GM18526 (cell line): ENCODE results near the gene RCL1.

Source experiments
- POLR2A ChIP-seq: IDR thresholded peaks from 3 replicates; pipeline ENCODE4 v1.6.1; 2011; ENCODE audit not compliant: insufficient read length; ENCODE audit errors: extremely low read depth

RCL1 gene, protein sequence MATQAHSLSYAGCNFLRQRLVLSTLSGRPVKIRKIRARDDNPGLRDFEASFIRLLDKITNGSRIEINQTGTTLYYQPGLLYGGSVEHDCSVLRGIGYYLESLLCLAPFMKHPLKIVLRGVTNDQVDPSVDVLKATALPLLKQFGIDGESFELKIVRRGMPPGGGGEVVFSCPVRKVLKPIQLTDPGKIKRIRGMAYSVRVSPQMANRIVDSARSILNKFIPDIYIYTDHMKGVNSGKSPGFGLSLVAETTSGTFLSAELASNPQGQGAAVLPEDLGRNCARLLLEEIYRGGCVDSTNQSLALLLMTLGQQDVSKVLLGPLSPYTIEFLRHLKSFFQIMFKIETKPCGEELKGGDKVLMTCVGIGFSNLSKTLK

DNA sequence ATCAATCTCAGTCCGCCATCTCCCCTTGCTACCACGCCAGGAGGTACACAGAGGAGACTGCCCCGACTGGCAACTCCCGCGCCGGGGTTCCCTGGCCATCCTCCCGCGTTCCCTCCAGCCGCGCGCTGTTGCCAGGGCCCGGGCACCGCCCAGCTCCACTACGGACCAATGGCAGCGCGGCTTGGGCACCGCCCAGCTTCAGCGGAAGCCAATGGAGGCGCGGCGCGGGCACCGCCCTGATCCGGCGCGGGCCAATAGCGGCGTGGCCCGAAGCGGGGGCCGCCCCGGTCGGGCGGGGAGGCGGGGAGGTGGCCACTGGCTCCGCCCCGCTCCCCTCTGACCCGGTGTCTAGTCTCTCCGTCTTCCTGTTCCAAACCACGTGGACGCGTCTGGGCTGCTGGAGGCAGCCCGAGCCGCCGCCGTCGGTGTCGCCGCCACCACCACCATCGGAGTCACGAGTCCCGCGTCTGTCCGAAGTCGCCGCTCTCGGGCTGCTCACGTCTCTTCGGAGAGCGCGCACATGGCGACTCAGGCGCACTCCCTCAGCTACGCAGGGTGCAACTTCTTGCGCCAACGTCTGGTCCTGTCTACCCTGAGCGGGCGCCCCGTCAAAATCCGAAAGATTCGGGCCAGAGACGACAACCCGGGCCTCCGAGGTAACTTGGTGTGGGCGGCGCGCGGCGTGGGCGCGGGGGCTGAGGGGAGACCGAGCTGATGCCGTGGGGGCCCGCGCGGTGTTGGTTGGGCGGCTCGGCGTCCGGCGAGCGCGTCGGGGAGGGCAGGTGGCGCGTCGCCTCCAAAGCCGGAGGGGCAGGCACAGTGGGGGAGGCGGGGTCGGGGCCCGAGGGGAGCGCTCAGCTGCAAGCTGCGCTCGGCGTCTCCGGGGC, at the start of gene RCL1:
TSS of gene RCL1 (plus strand) at position 373 of the 887 bp plus-strand sequence. CDS start at position 521, 148 bp downstream.
- peak; percentile 68 for TF ChIP-seq POLR2A

DNA sequence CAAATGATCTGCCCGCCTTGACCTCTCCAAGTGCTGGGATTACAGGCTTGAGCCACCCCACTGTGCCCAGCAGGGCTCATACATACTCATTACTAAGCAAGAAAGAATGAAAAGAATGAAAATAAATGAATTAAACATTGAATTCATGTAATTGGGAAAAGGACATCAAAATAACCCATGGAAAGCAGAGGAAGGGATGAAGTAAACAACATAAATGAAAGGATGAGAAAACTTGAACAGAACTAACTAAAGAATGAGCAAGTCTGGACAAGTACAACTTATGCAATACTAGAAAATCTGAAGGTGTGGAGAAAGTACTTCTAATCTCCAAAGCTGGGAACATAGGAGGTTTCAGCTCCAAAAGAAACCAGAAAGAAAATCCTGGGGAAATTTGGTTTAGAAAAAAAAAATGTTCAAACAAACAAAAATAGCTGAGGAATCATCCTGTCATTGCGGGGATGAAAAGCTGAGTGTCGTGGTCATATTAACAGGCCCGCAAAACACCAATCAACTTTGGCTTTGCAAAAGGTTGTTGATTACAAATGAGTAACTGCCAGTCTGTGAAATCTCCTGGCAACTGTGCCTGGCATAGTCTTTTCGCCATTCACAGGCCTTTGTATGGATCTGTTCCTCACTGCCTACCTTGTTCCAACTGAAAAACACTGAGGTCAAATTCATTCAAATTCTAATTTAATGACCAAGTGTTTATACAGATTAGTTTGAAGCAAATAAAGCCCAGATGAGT, 49.4 kb upstream of the RCL1 start:
- no peak for TF ChIP-seq POLR2A

DNA sequence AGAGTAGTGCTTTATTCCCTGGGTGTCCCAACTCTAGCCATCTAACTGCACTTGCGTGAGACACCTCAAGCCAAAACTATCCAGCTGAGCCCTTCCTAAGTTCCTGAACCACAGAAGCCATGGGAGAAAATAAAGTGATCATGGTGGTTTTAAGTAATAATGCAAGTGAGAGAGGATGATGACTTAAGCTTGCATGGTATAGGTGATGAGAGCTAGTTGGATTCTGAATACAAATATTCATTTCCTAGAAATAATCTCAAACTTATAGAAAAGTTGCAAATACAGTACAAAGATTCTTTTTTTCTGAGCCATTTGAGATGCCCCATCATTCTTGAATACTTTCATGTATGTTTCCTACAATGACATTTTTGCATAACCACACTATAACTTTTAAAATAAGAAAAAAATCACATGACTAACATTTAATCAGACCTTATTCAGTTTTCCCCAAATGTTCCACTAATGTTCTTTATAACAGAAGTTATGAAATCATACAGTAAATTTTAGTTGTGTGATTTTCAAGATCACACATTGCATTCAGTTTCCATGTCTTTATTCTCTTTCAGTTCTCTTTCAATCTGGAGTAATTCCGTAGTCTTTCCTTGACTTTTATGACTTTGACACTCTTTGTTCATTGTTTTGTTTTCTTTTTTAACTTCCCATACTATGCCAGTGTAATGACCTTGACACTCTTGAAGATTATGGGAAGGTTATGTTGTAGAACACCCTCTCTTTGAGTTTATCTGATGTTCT, 46.3 kb upstream of the RCL1 start:
- TF ChIP-seq POLR2A, result no peak

DNA sequence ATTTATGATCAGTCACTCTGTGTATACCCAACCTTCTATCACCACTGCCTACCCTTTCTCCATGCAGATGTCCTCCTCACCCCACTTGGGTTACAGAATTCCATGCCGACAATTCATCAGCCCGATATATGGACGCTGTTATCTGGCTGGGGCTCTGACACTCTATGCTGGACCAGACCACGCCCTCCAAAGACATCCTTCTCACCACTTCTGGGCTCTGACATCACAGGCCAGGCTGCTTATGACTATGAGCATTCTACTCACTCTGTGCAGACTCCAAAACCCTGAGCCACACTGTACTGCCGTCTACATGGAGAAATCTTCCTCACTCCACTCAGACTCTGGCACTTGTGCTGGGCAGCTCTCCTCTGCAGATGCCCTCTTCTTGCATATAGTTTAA, 44.1 kb upstream of the RCL1 start:
- TF ChIP-seq POLR2A, result no peak

DNA sequence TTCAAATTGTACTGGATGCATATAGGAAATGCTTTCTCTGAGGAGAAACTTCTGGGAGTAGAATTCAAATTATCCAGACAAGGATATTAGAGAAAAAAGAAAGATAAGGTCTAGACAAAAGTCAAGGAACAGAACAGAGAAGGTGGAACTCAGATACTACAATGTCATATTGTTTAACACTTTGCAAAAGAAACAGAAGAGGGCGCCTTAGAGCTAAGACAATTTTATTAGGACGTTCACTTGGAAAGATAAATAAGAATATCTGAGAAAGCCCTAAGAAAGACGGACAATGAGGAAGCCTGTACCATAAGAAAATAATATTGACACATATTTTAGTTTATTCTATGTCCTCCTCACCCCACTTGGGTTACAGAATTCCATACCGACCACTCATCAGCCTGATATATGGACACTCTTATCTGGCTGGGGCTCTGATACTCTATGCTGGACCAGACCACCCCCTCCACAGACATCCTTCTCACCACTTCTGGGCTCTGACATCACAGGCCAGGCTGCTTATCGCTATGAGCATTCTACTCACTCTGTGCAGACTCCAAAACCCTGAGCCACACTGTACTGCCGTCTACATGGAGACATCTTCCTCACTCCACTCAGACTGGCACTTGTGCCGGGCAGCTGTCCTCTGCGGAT, 42.6 kb upstream of the RCL1 start:
- no peak for TF ChIP-seq POLR2A

DNA sequence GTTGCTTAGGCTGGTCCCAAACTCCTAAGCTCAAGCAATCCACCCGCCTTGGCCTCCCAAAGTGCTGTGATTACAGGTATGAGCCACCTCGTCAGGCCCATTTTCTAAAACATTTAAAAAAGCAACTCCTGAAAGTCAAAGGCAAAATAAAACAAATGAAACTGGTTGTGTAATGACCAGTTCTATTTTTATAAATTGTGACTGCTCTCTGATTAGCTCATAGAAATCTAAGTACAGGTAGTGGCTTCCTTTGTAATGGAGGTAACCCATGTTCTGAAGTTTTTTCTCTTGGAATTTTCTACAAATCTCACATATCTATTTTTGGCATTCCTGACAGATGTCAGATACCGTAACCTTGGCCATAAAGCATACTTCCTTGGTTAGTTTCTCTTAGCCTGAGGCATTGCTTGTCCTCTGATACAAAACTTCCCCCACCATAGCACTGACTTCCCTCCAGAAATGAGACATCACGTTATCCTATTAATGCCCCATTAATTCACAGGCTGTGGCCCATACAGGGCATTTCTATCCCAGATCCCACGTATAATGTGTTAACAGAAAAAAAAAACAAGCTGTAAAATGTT, 37.6 kb upstream of the RCL1 start:
- TF ChIP-seq POLR2A, result no peak

DNA sequence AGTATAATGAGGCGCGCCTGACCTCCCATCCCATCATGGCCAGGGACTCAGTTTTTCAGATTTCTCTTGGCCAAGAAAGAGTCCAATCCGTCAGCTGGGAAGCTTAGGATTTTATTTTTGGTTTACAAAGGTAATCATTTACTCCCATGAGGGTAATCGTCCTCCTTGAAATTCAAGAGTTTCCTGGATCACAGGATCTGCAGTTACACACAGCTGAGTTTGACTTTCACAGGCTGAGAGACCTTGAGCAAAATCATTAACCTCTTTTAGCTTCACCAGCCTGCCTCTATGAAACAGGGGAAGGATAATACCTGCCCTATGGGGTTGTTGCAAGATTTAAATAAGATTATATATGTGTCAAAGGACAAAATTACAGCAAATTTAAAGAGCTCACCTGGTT, 36.3 kb upstream of the RCL1 start:
- TF ChIP-seq POLR2A, result no peak

DNA sequence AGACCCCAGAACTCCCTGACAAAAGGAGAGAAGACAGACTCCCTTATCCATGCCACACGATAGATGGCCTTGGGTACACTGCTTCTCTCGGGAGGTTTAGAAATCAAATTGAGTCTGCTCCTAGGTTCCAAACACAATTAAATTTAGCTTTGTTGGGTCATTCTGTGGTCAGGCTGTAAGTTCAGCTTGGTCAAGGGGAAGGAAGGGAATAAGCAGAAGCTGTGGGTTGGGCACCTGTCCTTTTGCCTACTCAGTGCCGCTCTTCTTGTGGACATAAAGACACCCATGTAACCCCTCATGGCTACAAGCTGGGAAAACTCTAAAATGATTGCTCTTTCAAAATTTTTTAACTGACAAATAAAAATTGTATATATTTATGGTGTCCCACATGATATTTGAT, 32.6 kb upstream of the RCL1 start:
- TF ChIP-seq POLR2A, result no peak

DNA sequence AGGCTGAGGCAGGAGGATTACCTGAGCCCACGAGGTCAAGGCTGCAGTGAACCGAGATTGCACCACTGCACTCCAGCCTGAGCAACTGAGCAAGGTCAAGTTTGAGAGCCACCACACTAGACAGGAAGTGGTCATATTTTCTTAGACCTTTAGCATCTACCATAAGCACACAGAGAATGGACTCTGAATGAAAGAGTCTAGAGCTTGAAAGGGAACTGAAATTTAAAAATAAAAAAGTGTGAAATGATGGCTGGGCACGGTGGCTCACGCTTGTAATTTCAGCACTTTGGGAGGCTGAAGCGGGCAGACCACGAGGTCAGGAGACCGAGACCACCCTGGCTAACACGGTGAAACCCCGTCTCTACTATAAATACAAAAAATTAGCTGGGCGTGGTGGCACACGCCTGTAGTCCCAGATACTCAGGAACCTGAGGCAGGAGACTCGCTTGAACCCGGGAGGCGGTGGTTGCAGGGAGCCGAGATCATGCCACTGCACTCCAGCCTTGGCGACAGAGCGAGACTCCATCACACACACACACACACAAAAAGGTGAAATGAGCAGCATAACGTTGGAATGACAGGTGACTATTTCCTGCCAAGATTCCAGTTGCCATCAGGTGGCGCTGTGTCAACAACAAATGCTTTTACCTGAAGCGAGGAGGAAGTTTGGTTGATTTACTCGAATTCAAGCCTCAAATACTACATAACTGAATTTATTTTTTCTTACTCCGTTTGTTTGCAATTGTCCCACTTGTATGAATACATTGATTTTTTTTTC, 30.4 kb upstream of the RCL1 start:
- no peak for TF ChIP-seq POLR2A

DNA sequence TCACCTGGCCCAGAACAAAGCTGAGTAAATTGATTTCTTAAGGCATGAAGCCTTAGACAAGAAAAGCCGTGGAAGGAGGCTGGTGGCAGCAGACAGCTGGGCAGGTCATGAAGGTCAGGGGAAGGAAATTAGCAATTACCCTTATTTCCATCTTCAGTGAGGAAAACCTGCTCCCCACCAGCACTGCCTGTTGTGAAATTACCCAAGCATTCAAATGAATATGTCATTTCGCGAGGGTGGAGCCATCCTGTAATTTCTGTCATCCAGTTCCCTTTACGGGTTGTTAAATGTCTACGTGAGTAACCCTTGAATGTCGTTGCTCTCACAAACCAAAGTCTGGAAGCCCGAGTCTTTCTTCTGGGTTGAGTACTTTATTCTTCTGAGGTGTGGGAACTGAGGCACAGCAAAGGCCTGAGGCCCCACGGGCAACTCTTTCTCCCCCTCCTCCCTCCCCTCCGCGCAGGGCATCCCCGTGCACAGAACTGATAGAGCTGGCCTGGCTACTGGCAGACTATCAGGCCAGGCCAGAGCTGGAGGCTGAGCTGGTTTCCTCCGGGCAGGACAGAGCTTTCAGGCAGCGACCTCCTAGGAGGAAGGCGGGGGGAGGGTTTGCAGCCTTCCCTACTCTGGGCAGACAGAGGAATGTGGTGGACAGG, 29.7 kb upstream of the RCL1 start:
- TF ChIP-seq POLR2A, result no peak

DNA sequence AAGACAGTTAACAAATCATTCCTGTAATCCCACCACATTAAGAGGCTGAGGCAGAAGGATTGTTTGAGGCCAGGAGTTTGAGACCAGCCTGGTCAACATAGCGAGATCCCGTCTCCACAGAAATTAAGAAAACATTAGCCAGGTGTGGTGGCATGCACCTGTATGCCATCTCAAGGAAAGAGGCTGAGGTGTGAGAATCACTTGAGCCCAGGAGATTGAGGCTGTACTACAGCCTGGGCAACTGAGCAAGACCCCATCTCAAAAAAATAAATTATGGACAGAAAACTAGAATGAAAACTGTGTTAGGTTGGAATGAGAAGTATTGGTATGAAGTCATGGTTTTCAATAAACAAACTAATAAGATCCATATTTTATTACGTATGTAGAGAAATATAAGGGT, 28.7 kb upstream of the RCL1 start:
- TF ChIP-seq POLR2A, result no peak

DNA sequence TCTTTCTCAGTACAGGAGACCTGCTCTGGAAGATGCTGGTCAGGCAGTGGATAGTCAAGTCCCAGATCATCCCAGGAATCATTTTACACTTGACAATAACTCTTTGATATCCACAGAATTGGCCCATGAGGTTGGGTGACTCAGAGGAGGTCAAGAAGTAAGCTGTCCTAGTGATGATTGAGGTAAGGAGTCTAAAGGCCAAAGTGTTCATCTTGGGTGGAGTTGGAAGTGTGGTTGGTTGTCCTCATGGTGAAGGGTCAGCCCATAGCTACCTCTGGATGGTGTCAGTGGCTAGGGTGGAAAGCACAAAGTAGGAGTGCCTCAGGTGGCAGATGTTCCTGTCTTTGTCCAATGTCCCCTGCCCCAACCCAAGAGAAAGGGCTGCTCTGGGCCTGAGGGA, 24.1 kb upstream of the RCL1 start:
- TF ChIP-seq POLR2A, result no peak
